GDM1 (cell line): ENCODE measurements around the gene DENND2C.
"Not testable (repeated sequence)": the region's sequence is repeated elsewhere in the genome, so short reads cannot be mapped to it uniquely, and the experiment has no call there.

Experiments used
- DNase-seq: peaks from one replicate; lab custom pipeline; 2025; lab: John Stamatoyannopoulos, UW

The DENND2C gene

DNA sequence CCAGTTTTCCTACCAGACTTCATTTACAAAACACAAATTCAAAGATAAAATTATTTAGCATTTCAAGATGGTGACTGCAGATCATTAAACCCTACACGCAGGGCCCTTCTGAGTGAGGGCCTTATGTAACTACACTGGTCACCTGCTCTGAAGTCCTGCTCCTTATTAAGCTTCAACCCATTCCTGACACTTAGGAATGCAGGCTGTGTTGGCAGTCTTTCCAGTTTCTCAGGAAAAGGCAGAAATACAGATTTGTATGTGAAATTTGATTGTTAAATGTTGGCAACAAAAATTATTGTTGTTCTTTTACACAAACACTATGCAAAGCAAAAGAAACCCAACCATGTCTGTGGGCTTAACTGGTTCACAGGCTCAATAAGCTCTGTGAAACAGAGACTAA lies 62.6 kb downstream of the DENND2C start:
- no peak for DNase-seq

DNA sequence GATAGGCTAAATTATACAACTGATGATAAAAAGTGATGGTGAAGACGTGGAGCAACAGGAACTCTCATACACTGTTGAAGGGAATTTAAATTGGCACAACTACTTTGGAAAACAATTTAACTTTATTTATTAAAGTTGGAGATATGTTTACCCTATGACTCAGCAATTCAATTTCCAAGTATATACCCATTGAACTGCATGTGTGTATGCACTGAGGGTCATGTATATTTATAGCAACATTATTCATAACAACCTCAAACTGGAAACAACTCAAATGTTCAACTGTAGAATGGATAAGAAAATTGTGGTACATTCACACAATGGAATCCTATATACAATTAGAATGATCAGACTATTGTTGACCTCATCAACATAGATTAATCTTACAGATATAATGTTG lies 71.9 kb downstream of the DENND2C start:
- no peak for DNase-seq

DNA sequence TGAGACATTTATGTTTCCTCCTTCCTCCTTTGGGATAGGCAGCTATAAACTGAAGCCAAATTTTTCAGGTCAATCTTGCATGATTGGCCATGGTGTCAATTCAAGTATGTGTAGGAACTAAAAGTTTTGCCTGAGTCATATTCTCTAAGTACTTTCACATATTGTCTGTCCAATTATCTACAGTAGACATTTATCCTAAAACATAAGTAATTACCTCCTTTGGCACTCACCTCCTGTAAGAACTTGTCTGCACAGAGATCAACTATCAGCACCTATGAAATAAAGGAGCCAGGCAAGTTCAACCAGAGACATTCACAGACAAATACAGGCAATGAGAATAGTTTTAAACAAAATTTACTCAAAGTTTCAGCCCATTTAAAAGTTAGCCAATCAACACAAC lies 74.2 kb downstream of the DENND2C start:
- DNase-seq = no peak

DNA sequence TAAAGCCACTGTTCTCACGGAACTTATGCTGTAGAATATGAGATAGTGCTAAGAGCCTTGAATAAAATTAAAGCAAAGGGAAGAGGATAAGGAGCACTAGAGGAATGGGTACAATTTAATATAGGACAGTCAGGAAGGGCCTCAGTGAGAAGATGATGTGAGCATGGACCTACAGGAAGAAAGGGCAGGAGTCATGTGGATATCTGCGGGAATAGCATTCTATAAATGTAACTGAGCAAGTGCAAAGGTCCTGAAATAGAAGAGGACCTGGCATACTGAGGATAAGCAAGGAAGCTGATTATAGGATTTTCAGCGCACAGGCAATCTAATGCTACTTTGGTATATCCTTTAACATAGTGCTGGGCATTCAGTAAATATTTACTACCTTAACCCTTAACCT lies 75.8 kb downstream of the DENND2C start:
- no peak for DNase-seq

DNA sequence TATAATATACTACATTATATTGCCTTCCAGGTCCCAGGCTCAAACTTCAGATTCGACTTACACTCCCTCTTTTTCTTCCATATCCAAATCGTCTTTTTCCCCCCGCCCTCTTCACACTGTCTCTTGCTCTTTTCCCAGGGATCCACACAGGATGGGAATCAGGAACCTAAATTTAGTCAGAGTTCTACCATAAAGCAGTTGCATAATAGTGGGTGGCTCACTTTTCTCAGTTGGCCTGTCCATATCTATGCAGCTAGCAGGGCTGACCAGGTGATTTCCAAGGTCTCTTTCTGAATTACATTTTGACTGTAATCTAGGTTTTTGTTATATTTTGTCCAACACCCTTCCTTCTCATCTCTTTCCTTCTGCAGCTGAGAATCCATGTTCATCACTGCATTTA lies 80.7 kb downstream of the DENND2C start:
- no peak for DNase-seq

DNA sequence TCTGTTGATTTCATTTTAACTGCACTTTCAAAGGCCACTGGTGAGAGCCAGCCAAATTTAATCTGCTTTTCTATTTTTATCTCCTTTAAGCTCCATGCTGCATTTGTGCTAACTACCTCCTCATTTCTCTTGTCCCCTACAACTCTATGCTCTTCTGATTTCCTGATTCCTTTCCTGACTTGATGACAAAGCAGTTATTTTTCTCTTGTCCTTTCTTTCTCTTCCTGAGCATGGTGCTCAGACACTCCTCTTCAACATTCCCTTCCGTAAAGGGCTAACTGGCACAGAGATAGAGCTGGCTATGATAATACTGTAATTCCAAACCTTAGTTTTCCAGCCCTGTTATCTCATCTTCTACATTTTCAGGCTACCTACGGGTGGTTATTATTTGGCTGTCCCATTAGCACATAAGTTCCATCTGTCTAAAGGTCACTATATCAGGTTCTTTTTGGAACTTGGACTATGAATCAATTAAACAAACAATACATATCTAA lies 81.6 kb downstream of the DENND2C start:
- DNase-seq = no peak

DNA sequence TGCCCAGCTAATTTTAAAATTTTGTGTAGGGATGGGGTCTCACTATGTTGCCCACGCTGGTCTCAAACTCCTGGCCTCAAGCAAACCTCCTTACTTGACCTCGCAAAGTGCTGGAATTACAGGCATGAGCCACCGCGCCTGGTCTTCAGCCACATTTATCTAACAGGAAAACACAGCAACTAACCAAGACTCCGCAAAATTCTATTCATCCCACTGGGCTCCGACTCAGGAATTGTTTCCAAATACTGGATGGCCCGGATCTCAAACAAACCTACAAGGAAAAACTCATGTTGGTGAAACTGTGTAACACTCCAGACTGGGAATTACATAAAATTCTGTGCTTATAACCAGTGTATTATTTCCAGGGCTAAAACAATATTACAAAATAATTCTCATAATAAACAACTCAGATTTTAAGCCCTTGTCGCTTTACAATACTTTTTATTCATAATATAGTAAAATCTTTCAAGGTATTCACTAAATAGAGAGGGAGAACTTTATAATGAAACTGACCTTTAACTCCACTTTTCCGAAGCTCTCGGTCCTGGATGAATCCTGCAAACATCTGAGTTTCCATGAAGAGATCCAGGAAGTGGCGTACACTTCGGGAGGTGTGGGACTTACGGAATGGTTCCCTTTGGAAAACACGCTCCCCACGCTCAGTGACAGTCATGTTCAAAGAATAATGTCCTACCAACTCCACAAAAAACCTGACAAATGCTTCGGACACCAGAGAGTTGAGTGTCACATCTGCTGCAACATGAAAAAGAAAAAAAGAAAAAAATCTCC lies 82.5 kb downstream of the DENND2C start:
- DNase-seq = no peak

DNA sequence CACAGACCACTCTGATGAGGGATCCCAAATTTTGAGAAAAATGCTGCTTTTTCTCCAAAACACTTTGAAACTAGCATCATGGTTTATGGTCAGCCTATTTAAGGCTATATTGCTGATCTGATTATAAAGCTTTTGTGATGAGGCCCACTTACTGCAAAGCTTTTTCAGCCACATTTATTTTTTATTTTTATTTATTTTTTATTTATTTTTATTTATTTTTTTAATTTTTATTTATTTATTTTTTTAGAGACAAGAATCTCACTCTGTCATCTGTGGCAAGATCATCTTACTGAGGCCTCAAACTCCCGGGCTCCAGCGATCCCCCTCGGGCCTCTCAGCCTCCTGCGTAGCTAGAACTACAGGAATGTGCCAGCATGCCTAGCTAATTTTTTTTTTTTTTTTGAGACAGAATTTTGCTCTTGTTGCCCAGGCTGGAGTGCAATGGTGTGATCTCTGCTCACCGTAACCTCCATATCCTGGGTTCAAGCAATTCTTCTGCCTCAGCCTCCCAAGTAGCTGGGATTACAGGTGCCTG lies 83.3 kb downstream of the DENND2C start:
- no peak for DNase-seq

DNA sequence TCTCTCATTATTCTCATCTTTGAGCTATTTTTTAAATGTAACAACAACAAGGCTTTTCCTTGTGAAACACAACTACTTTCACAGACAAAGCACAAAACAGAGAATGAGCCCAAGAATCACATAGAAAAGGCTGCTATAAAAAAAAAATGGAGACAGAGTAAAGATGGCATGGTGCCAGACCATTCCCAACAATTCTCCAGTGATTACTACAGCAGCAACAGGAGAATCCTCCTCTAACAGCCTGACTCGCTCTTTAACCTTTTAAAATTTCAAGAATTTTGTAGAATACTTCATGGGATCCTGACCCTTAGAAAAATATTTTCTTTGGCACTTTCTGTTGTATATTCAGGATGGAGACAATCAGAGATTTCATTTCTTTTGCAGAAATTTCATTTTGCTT lies 84.6 kb downstream of the DENND2C start:
- DNase-seq = no peak

DNA sequence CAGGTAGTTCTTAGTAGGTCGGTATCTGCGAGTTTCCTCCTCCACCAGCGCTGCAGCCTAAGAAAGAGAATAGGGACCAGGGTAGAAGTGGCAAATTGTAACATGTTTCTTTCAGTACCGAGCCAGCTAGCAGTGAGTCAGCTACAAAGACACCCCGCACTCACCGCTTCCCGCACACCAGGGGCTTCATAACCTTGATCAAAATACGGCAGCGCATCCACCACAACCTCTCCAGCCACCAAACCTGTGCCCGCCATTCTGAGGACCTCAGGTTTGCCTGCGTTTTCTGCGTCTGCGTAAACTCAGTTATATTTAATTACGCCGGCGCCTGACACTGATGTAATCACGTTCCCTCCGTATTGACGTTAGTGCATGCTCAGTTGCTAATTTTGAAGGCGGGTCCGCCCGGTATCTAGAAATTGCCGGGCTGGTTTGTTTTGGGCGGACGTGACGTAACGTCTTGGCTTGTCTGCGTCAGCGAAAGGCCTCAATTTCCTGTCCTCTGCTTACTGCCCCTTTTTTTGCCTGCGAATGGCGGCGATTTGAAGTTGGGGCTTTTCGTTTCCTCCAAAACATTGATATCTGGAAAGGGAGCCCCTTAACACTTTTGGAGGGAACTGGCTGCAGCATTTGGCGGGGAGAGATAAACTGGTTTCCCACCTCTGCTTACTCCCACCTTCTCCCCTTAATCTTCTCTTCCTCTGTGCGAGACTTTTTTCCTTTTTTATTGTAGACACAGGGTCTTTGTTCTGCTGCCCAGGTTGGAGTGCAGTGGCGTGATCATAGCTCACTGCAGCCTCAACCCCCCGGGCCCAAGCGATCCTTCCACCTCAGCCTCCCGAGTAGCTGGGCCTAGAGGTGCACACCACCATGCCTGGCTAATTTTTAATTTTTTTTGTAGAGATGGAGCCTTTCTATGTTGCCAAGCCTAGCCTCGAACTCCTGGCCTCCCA lies 88.2 kb downstream of the DENND2C start, which contains the start of gene BCAS2:
Gene BCAS2, minus strand, starts transcription at position 281 of the 953 bp plus-strand sequence. Its CDS starts 24 bp downstream, at position 257.
- peak; percentile 94 for DNase-seq

DNA sequence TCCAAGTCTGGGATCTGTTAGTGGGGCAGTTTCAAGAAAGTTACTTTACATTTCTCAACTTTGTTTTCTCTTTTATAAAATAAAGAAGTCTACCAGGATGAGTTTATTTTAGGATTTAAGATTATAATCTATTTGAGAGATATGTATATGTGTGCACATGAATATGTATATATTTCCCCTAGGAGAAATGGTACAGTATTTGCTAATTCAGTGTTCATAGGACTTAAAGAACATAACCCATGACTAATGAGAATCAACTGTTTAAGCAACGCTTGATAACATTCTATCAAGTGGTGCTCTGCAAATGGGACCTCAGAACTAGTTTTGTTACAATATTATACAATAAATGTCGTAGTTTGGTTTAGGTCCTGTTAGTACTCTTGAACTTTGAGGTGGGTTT lies 95.5 kb downstream of the DENND2C start:
- DNase-seq = no peak

DNA sequence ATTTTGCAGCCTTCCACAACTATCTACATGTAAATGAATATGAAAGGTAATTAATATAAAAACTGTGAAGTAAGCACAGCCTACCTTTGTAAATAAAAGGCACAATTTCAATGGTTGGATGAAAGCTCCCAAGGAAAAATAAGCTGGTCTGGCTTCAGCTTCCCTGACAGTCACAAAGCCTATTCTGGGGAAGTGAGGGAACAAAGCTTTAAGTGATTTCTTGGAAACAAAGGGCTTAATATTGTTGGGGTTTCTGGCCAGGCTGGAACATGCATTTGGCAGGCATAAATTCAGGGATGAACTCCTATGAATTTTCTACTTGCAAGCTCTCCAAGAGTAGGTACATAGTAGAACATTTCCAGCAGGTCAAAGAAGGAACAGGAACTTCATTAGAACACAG lies 105.7 kb downstream of the DENND2C start:
- DNase-seq = no peak

DNA sequence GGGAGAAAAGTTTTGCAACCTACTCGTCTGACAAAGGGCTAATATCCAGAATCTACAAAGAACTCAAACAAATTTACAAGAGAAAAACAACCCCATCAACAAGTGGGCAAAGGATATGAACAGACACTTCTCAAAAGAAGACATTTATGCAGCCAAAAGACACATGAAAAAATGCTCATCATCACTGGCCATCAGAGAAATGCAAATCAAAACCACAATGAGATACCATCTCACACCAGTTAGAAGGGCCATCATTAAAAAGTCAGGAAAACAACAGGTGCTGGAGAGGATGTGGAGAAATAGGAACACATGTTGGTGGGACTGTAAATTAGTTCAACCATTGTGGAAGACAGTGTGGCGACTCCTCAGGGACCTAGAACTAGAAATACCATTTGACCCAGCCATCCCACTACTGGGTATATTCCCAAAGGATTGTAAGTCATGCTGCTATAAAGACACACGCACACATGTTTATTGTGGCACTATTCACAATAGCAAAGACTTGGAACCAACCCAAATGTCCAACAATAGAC lies 106.8 kb downstream of the DENND2C start:
- DNase-seq = not testable (repeated sequence)

DNA sequence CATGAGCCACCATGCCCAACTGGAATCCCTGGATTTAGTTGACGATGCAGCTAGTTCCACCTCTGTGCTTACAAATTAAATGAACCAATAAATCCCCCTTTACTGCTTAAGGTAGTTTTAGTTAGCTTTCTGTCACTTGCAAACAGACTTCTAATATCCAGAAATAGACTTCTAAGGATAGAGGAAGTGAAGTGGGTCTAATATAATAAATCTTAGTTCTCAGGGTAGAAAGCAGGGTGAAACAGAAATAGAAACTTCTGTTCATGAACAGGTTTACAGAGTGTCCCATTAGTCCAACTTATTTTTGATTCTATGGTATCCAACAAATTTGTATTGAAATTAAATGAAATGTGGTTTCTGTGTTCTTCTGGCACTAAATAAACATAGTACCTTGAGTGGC lies 108.5 kb downstream of the DENND2C start:
- no peak for DNase-seq

DNA sequence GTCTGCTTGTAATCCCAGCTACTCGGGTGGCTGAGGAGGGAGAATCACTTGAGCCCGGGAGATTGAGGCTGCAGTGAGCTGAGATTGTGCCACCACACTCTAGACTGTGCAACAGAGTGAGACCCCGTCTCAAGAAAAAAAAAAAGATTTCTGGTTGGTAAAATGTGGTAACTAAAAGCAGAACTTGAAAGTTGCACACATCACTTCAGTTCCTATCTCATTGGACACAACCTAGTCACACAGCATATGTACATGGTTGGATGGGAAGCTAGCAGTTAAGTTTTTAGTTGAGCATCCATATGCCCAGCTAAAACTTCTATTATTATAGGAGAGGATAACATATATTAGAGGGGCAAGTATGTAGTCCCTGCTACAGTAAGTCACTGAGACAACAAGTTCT lies 110.5 kb downstream of the DENND2C start:
- DNase-seq = peak; percentile 1

DNA sequence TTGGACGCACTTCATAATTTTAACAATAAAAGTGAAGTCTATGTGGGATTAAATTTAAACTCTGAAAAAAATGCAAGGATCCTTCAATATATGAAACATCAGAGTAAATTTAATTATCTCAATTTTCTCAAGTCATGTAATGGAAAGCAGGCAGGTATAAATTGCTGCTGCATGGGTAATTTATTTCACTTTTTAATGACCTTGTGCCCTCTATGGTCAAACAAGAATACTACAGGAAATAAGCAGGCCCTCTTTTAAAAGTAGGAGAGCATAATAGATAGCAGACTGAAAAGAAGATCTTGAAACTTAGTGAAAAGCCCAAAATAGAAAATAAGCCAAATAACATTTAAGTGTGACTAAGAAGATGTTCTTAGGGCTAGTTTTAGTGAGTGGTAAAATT lies 111.3 kb downstream of the DENND2C start:
- DNase-seq = no peak

DNA sequence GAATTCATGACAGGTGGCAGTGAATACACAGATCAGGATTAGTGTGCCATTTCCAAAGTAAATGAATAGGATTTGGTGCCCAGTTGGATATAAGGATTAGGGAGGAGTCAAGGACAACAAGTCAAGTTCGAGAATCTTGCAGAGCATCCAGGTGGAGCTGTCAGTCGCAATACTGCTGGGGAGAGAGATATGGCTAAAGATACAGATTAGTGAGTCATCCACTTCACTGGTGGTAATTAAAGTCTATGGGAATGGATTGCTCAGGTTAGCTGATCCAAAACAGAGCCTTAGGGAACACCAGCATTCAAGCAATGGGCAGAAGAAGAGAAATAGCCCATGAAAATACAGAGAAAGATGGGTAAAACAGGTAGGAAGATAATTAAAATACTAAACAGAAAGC lies 115.3 kb downstream of the DENND2C start:
- DNase-seq = no peak

DNA sequence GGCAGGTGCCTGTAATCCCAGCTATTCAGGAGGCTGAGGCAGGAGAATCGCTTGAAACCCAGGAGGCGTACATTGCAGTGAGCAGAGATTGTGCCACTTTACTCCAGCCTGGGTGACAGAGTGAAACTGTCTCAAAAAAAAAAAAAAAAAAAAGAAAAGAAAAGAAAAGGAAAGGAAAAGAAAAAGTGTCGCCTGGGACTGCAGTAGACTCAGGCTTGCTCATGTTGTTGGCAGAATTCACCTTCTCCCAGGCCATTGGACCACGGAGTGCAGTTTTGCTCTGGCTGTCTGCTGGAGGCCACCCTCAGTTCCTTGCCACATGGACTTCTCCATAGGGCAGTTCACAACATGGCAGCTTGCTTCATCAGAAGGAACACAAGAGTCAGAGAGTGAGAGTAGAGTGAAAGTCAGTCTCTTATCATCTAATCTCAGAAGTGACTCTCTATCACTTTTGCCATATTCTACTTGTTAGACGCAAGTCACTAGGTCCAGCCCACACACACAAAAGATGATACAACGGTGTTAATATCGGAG lies 117.7 kb downstream of the DENND2C start:
- DNase-seq = no peak

DNA sequence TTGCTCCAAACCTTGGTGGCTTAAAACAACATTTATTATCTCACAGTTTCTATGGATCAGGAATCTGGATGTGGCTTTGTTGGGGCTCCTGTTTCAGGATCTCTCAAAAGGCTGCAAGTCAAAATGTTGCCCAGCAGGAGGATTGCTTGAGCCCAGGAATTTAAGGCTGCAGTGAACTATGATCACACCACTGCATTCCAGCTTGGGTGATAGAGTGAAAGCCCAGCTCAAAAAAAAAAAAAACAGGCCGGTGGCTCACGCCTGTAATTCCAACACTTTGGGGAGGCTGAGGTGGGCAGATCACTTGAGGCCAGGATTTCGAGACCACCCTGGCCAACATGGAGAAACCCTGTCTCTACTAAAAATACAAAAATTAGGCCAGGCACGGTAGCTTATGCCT lies 118.4 kb downstream of the DENND2C start:
- DNase-seq = no peak

DNA sequence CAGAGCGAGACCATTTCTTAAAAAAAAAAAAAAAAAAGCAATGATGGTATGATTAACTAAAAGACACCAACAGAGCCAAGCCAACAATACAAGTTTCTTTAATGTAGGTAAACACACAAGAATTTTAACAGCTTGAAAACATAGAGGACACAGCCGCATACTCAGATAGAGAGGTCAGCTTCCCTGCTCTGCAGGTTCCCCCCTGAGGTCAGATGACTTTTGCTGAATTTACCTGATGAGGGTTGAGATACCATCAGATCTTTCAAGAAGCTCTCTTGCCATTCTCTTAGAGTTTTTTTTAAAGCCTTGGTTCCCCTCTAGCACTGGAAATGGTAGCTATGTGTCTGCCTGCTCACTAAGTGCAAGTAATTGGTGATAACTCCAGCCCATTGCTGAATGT lies 119.5 kb downstream of the DENND2C start:
- DNase-seq = no peak

DNA sequence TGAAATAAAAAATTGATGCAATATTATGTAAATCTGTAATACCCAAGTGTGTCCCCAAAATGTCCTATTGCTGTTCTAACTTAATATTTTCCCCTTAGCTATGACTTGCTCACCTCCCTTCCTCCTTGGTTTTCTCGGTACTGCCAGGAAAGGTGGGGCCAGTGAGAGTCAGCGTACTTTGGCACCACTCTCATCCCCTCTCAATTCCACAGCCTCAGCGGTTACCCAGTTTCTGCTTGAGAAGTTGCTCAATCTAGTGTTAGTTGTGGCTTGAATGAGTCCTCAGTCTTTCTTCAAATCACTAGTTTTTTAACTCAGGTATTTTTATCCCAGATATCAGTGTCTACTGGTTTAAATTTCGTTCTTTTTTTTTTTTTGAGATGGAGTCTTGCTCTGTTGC lies 120.7 kb downstream of the DENND2C start:
- DNase-seq = no peak

DNA sequence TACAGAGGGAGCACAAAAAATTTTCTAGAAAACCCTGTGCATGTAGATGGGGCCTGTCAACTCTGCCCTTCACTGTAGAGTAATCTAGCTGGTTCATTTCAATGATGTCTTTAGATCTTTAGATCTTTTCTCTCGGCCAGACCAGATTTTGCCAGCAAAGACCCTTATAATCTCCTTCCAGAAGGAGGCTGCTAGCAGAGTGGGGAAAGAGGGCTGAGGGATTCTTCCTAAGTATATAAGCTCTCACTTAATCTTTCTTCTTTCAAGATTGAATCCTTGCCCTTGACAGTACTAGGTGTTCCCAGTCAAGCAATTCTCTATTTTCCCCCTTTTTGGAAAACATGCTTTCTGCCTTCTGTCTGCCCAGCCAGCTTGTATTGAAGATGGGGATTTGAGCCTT lies 122.8 kb downstream of the DENND2C start:
- DNase-seq = no peak
